ENCODE results near the gene ZNF264. TPM values are rescaled to one million over a fixed set of nuclear protein-coding genes. Genes with fewer than 3 reads are reported as not detected.

The ZNF264 gene
- total and polyA plus RNA-seq, 4 donors, result 5.7 to 46.0 (median 26.6) TPM

GRCh38 chr19:57244513-57244912, 53.2 kb downstream of the ZNF264 start:
- H3K9me3 ChIP-seq (ENCODE audit: control insufficient read depth in 4 of 4, insufficient read depth in 3 of 4, low read length in 3 of 4), result peaks cover 0 to 22% (median 0%) of the 10 kb centered on the region in 4 donors
- H3K4me1 ChIP-seq (ENCODE audit: control insufficient read depth in 5 of 5, insufficient read depth in 5 of 5, low read length in 5 of 5), result peaks cover 9 to 15% (median 11%) of the 10 kb centered on the region in 5 donors
- TF ChIP-seq CTCF (IDR thresholded peaks at IDR 0.05; ENCODE audit: control extremely low read depth, extremely low read depth), result no peak
- DNase-seq (no peak), ATAC-seq (ENCODE audit: insufficient read depth, low FRiP score) (no peak)
- H3K27ac ChIP-seq (ENCODE audit: low read depth in 1 of 2, low read length in 1 of 2), result no peak overlapping the region
- WGBS, 2 donors, result 87 to 89% methylated on average over 5 of the region's 5 CpGs
- H3K36me3 ChIP-seq (ENCODE audit: control insufficient read depth in 4 of 4, insufficient read depth in 4 of 4, low read length in 4 of 4), result peaks cover 21 to 37% (median 26%) of the 10 kb centered on the region in 4 donors
- H3K27me3 ChIP-seq (ENCODE audit: control insufficient read depth in 3 of 3, insufficient read depth in 3 of 3, low read length in 2 of 3), result no peaks in the 10 kb centered on the region
- H3K4me3 ChIP-seq, result no peak overlapping the region
- no peak overlapping the region for H3K9ac ChIP-seq (ENCODE audit: insufficient read depth in 1 of 2, low read length in 2 of 2)

- WGBS, 2 donors, result 89 to 93% methylated on average over 5 of the region's 5 CpGs
- no peak overlapping the region for H3K27ac ChIP-seq (ENCODE audit: low read depth in 1 of 2, low read length in 1 of 2)
These were observed 53.8 kb downstream of the ZNF264 start for GRCh38 chr19:57245066-57245465.

GRCh38 chr19:57245959-57246358, 54.7 kb downstream of the ZNF264 start:
- WGBS, 2 donors, result 88% methylated on average over 6 of the region's 6 CpGs
- H3K27ac ChIP-seq (ENCODE audit: low read depth in 1 of 2, low read length in 1 of 2), result no peak overlapping the region
- no peak for DNase-seq

More at GRCh38 chr19:57245066-57245465, 53.8 kb downstream of the ZNF264 start:
- H3K9me3 ChIP-seq (ENCODE audit: control insufficient read depth in 4 of 4, insufficient read depth in 3 of 4, low read length in 3 of 4), result peaks cover 0 to 24% (median 0%) of the 10 kb centered on the region in 4 donors
- peaks cover 21 to 39% (median 26%) of the 10 kb centered on the region in 4 donors for H3K36me3 ChIP-seq (ENCODE audit: control insufficient read depth in 4 of 4, insufficient read depth in 4 of 4, low read length in 4 of 4)
- no peak for TF ChIP-seq CTCF (IDR thresholded peaks at IDR 0.05; ENCODE audit: control extremely low read depth, extremely low read depth)
- ATAC-seq (ENCODE audit: insufficient read depth, low FRiP score) (no peak), DNase-seq (no peak)
- no peaks in the 10 kb centered on the region for H3K27me3 ChIP-seq (ENCODE audit: control insufficient read depth in 3 of 3, insufficient read depth in 3 of 3, low read length in 2 of 3)
- peaks cover 9 to 15% (median 11%) of the 10 kb centered on the region in 5 donors for H3K4me1 ChIP-seq (ENCODE audit: control insufficient read depth in 5 of 5, insufficient read depth in 5 of 5, low read length in 5 of 5)
- H3K9ac ChIP-seq (ENCODE audit: insufficient read depth in 1 of 2, low read length in 2 of 2), result no peak overlapping the region
- H3K4me3 ChIP-seq, result no peak overlapping the region

More at GRCh38 chr19:57245959-57246358, 54.7 kb downstream of the ZNF264 start:
- ATAC-seq (ENCODE audit: insufficient read depth, low FRiP score), result no peak
- Histone ChIP-seq H3K9ac (ENCODE audit: insufficient read depth in 1 of 2, low read length in 2 of 2) (no peak overlapping the region), H3K27me3 (ENCODE audit: control insufficient read depth in 3 of 3, insufficient read depth in 3 of 3, low read length in 2 of 3) (no peaks in the 10 kb centered on the region), H3K9me3 (ENCODE audit: control insufficient read depth in 4 of 4, insufficient read depth in 3 of 4, low read length in 3 of 4) (peaks cover 0 to 25% (median 0%) of the 10 kb centered on the region in 4 donors), H3K4me3 (no peak overlapping the region), H3K4me1 (ENCODE audit: control insufficient read depth in 5 of 5, insufficient read depth in 5 of 5, low read length in 5 of 5) (peaks cover 9 to 14% (median 11%) of the 10 kb centered on the region in 5 donors), H3K36me3 (ENCODE audit: control insufficient read depth in 4 of 4, insufficient read depth in 4 of 4, low read length in 4 of 4) (peaks cover 24 to 42% (median 26%) of the 10 kb centered on the region in 4 donors)
- no peak for TF ChIP-seq CTCF (IDR thresholded peaks at IDR 0.05; ENCODE audit: control extremely low read depth, extremely low read depth)

Measured in lung (tissue), 12 donors.